DOHH2 (cell line): Measurements from ENCODE around the gene KIF3B.

Source experiments
- EZH2phosphoT487 ChIP-seq: fragments of 200-600 bp; sonication (generic); IDR thresholded peaks from 2 replicates; pipeline ENCODE4 v1.6.1; 2017; ENCODE audit warnings: borderline replicate concordance, mild to moderate bottlenecking, antibody characterized with exemption, low read length, moderate library complexity, mixed read lengths
- TF ChIP-seq, protein P1 (sequence below): fragments of 200-600 bp; sonication (generic); IDR thresholded peaks from one replicate; pipeline ENCODE4 v1.5.1; 2014; ENCODE audit warnings: antibody characterized with exemption, mild to moderate bottlenecking, low read depth, low read length; ENCODE audit not compliant: poor library complexity, severe bottlenecking

DNA sequence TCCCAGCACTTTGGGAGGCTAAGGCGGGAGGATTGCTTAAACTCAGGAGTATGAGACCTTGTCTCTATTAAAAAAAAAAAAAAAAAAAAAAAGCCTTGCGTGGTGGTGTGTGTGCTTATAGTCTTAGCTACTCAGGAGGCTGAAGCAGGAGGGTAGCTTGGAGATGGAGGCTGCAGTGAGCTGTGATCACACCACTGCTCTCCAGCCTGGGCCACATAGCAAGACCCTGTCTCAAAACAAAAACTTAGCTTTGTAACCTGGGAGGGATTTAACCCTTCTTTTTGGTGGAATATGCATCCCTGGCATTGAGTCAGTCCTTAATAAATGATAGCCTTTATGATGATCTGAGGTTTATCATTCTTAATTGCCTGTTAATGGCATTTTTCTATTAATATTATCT, 93.4 kb downstream of the KIF3B start:
- TF ChIP-seq, protein P1, sequence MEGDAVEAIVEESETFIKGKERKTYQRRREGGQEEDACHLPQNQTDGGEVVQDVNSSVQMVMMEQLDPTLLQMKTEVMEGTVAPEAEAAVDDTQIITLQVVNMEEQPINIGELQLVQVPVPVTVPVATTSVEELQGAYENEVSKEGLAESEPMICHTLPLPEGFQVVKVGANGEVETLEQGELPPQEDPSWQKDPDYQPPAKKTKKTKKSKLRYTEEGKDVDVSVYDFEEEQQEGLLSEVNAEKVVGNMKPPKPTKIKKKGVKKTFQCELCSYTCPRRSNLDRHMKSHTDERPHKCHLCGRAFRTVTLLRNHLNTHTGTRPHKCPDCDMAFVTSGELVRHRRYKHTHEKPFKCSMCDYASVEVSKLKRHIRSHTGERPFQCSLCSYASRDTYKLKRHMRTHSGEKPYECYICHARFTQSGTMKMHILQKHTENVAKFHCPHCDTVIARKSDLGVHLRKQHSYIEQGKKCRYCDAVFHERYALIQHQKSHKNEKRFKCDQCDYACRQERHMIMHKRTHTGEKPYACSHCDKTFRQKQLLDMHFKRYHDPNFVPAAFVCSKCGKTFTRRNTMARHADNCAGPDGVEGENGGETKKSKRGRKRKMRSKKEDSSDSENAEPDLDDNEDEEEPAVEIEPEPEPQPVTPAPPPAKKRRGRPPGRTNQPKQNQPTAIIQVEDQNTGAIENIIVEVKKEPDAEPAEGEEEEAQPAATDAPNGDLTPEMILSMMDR: no peak
- TF ChIP-seq EZH2phosphoT487: no peak
